Stimulated activated CD4-positive, alpha-beta T cell treated with anti-CD3 and anti-CD28 coated beads, Interleukin-15, amount 100 ng/mL, for 24 hours (primary cell): ENCODE measurements around the gene UVRAG.

ENCODE experiments used
- DNase-seq: peaks from one replicate; pipeline ENCODE4 v3.0.0-alpha.2; 2020

Gene UVRAG

DNA sequence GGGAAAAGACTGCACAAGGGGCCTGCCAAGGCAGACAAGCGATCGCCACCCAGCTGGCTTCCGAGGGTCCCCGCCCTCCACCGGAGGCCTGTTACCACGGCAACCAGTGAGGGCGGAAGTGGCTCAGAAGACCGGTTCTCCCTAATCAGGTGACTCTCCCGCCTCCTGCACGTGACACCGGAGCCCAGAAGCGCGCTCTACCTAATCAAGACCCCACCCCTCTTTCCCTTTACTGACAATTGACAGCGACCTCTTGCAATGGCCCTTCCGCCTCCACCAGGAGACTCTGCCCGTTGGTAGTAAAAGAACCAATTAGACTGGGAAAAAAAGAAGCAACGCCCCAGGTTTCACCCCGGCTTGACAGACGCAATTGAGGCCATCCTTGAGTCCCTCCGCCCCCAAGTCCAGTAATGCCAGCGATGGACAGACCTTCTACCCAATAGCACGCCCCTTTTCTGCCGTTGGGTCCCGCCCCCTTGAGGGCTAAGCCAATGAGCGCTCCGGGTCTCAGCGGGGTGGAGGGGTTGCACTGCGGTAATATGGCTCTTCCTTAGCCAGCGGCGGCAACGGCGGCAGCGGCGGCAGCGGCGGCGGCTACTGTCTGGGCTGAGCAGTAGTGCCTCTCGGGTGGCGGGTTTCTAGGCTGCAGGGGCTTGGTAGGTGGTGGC is at the start of gene UVRAG:
TSS of gene UVRAG (plus strand) at position 534 of the 668 bp plus-strand sequence. CDS start 198 bp downstream, outside the sequence.
- peak; percentile 98 for DNase-seq

DNA sequence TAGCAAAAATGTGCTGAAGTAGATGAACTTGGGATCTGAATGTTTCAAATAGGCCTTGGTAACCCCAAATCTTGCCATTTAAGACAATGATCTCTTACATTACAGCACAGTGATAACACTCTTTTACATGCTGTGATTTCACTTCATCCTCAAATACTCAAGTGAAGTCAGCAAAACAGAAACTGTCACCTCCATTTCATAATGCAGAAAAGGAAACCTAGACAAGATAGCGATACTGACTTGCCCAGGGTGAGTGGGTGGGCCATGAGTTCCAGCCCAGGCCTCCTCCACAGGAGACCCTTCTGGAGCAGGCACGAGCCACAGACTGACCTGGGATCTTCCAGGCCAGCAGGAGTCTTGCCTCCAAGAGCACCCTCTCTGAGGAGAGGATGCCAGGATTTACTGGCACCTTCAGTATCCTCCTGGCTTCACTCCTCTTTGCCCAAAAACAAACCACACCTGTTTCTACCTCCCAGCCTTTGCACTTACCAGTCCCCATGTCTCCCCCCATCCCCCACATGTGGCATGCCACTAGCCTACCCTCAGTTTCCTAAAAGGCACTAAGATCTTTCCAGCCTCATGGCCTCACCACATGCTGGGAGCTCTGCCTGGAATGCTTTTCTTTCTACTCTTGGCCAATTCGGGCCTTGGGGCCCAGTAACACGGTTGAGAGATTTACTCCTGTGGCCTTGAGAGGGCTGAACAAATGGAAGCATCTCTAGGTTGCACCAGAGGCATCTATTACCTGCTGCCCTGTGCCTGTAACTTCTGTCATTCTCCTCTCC is 48.4 kb upstream of the UVRAG start:
- no peak for DNase-seq

DNA sequence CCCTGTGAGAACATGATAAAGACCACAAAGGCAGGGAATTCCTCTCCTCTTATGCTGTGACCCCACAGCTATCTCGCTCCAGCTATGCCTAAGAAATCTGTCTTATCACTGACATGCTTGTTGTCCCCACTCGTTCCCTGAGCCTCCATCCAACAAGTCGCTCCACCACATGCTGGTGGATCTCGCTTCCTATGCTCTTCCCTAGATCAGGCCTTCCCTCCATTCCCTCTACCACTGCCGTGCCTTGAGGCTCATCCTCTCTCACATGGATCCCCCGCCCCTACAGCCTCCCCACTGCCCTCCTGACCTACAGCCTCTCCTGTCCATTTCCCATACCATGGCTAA is 47.8 kb upstream of the UVRAG start:
- DNase-seq = no peak

DNA sequence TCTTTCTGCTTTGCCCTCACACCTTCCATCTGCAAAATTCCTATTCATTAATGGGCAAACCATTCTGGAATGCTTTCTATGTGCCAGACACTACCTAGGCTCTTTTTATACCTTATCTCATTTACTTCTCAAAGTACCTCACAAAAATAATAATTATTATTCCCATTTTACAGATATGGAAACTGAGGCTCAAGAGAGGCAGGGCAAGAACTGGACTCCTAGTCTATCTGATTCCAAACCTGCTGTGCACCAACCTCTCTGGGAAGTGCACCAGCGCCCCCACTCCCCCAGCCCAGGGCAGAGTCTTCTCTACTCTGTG is 47.3 kb upstream of the UVRAG start:
- no peak for DNase-seq

DNA sequence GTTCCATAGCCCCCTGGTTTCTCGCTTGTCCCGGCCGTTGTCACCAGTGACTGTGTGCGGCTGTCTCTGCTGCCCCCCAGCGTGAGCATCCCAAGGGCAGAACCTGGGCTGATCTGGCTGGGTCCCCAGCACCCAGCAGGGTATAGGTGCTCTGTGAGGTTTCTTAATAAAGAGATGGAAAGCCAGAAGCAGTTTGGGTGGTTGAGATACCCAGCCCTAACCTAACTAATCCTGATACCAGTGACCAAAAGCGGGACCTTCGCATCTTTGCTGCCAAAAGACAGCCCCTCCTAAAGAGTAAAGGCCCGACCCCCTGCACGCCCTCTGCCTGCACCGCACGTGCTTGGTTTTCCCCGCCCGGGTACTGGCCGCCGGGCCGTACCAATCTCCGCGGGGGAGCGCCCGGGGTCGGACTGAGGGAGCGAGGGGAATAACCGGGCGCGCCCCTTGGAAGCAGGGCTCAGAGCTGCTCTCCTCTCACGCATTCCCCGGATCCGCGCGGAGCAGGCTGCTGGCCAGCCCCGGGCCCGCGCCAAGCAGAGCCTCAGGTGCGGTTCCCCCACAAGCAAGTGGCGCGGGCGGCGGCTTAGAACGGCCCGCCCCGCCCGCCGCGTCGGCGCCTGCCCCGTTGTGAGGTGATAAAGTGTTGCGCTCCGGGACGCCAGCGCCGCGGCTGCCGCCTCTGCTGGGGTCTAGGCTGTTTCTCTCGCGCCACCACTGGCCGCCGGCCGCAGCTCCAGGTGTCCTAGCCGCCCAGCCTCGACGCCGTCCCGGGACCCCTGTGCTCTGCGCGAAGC is 46.7 kb upstream of the UVRAG start, which contains the start of gene DGAT2:
TSS of gene DGAT2 (plus strand) at position 667 of the 797 bp plus-strand sequence. CDS start 214 bp downstream, outside the sequence.
- DNase-seq = peak; percentile 81

DNA sequence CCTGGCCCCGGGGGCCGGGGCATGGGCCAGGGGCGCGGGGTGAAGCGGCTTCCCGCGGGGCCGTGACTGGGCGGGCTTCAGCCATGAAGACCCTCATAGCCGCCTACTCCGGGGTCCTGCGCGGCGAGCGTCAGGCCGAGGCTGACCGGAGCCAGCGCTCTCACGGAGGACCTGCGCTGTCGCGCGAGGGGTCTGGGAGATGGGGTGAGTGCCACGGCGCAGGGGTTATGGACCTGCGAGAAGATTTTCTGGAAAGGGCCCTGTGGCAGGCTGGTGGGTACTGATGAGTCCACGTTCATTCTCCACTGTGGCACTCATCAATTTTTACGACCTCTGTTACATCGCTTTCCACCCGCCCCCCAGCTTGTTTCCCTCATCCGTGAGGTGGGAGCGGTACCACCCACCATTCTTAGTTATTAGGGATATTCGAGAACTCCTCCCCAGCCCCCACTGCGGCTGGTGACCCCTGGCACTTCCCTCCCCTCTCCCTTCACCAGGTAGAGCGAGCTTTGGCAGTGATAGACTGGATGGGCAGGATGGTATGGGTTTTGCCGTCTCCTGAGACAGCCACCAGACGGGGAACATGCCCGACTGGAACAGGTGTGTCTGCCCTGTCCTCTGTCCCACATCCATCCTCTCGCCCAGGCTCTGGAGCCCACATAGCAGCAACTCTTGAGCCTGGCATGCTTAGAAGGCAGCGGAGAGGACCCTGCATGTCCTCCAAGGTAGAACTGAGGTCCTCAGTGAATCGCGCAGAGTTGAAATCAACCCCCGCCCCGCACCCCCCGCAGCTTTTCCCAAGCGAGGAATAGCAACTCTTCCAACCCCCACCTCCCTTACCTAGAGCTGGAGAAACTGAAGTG is 45.9 kb upstream of the UVRAG start:
- DNase-seq = no peak

DNA sequence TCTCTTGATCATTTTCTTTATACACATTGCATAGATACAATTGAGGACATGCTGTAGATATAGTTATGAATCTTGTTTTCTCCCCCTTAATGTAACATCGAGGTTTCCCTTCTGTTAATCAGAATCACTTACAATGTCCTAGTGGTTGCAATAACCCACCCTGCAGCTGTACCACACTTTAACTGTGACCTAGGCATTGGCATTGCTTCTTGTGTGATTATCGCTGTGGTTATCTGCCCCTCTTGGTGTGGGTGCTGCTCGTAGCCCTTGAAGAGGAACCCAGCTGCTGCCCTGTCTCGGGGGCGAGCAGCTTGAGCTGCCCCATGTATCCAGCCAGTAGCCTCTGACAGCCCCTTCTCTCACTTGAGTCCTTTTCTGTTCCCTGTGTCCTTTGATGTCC is 44.9 kb upstream of the UVRAG start:
- no peak for DNase-seq

DNA sequence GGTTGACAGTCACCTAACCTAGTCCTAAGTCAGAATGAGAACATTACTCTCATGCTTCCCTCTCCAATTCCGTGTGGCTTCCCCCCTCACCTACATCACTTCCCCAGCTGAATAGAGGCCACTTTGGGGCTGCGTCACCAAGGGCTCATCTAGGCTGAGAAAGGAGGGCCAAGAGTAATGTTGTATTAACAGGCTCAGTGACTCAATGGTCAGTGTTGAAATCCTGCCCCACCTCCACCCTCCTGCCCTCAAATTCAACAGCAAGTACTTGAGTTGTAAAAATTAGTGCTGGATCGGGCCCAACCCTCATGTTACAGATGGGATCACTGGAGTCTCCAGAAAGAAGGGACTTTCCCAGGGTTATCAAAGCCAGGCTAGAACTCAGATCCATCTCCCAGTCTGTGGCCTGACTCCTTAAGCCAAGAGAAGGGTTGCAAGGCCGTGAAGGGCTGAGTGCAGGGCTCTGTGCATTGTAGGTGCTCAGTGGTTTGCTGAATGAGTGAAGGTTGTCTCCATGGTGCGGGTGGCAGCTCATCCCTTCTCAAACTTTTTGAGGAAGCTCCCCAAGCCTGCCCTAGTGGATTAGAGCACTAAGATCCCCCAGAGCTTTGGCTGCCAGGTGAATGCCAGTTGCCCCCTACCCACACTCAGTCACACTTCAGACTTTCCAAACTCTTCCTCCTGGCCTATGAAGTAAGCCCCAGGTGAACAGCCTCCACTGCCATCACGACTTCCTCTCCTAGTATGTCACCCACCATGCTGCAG is 43.2 kb upstream of the UVRAG start:
- DNase-seq = no peak

DNA sequence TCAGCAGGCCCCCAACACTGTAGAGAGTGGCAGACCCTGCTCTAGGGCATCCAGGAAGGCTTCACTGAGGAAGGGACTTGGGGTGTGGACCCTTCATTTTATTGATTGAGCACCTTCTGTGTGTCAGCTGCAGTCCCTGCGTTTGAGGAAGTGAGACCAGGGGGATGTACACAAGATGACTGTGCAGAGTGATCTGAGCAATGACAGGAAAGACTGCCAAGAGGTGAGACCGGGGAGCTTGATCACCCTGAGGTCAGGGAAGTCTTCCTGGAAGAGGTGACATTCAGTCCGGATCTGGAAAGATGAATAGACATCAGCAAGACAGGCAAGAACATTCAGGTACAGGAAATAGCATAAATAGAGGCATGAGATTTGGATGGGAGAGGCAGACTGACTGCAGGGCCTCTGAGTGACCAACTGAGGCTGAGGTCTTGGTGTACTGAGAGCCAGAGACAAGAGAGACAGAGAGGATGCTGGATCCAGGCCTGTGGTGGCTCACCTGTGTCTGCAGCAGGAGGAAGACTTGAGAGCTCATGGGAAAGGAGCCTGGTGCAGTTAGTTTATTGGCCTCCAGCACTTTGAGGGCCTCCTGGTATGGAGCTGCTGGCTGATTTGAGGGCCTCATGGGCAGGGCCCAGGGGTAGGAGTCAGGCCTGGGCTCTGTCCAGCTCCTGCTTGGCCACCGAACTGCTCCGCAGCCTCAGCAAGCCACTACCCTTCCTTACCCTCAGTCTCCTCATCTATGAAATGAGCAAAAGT is 41.2 kb upstream of the UVRAG start:
- DNase-seq = no peak

DNA sequence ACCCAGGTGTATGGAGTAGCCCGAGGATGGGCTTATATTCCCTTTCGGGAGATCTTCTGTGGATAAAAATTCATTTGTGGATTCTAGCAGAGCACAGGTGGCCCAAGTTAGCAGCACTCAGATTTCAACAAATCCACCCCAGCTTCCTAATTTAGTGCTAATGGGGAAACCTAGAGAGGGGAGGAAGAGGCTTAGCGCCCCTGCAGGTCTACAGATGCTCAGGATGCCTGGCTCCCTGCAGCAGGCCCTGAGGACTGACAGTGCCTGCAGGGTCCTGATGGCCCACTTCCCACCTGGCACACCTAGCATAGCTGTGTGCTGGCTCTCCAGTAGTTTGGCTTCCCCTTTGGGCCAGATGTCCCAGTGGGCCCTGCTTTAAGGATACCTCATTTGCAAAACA is 40.0 kb upstream of the UVRAG start:
- no peak for DNase-seq

DNA sequence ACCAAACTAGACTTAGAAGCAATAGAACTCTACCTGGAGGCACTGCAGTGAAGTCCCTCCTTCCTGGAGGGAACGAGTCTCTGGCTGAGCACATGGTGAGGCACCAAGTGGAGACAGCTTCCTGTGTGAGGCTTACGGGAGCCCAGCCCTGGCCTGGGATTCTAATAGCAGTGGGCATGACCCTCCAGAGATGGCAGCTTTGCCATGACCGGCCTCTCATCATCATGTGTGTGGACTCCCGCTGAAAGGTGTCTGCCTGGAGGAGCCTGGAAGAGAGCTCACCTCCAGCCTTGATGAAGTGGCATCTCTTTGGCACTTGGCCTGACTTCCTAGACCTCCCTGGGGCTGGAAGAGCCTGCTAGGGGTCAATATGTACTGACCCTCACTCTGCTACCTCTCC is 38.5 kb upstream of the UVRAG start:
- no peak for DNase-seq

DNA sequence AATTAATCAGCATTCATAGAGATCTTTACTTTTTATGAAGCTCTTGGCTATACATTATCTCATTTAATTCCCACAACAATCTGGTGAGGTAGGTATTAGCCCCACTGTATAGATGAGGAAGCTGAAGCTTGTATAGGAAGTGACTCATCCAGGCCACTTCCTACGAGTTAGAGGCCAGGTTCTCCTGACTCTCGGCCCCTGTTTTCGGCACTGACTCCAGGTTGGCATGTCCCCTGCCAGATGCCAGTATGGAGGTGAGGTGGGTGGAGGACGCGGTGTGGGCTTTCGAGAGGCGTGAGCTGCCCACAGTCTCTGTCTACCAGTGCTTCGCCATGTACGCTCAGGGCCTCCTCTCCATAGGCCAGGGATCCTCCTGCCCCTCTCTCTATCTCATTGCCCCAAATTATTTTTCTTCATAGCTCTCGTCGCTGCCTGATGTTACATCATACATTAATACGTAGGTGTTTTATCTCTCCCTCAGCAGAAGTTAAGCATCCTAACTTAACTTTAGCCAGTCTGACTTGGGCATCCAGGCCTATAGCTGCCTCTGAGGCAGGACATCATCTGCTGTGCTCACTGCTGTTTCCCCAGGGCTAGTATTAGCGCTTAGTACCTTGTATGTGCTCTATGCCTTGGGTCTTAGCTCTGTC is 37.4 kb upstream of the UVRAG start:
- no peak for DNase-seq

DNA sequence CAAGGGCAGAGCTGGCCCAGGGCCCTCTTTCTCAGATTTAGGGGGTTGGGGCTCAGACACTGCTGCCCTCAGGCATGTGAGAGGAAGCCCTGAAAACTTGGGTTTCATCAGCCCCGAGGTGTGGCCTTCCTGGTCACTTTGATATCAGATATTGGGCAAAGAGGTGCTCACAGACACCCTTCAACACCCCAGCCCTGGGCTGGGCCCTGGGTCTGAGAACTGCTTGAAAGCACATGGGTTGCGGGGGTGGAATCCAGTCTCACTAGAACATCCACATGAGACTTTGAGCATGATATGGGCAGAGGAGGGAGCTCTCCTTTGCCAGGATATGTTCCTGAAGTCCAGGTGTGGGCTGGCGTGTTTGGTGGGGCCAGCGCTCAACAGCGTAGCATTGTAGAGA is 36.0 kb upstream of the UVRAG start:
- no peak for DNase-seq

DNA sequence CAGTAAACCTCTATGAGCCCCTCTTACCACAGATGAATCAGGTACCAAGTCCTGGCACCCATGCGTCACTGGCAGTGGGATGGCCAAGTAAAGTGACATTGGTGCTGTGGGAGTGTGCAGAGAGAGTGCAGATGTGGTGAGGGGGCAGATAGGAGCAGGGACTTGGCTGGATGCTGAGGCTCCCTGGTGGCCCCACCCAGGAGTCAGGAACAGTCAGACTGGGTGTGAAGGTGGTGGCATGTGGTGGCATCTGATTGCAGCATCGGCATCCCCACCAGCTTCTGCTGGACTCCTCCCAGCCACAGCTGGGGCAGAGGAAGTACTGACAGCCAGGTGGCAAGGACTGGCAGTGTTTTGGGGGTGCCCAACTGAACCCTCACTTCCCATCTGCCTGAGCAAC is 35.0 kb upstream of the UVRAG start:
- DNase-seq = no peak

DNA sequence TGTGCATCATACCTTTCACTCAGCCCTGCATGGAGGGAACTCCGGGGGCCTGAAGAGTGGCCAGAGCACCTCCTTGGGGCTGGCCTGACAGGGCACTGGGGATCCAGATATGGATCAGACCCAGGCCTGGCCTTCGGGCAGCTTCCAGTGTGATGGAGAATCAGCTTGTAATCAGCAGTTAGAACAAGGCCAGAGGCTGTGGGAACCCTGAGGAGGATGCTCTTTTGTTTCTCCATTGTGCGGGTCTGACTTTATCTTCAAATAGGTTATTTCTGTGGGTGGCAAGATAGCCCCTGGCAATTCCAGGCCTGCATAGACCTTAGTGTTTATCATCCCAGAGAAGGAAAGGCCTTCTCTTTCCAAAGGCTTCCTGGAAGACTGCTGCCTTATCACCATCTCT is 34.1 kb upstream of the UVRAG start:
- no peak for DNase-seq

DNA sequence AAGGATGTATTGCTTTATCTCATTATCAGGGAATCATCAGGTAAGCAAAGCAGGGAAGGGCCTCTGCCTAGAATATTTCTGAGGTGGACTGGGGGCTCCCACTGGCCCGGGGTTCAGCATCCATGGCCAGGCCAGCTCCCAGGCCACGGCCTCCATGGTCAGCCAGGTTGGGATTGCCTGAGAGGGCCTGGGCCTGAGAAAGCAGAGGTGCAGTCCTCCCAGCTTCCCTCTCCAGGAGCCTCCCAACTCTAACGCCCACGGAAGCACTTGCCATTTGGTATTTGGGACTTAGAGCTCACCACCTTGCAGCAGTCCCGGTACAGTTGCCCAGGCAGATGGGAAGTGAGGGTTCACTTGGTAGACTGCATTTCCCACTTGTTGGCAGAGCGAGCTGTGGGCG is 33.7 kb upstream of the UVRAG start:
- DNase-seq = no peak

DNA sequence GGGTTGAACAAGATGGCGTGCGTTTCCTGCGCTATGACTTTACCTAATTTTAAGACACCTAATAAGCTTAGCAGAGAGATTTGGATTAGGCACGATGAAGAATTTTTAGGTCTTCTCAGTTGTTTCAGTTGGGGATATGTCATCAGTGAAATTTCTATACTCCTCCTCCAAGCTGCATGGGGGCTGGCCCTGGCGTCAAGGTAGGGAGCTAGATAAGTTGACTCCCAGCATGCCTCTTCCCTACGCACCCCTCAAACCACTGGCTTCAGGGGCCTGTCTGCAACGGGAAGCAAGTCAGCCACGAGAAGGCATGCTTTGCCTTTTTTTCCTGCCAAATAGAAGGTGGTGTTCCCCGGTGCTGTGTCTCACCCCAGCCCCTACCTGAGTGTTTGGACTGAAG is 33.2 kb upstream of the UVRAG start:
- DNase-seq = no peak

DNA sequence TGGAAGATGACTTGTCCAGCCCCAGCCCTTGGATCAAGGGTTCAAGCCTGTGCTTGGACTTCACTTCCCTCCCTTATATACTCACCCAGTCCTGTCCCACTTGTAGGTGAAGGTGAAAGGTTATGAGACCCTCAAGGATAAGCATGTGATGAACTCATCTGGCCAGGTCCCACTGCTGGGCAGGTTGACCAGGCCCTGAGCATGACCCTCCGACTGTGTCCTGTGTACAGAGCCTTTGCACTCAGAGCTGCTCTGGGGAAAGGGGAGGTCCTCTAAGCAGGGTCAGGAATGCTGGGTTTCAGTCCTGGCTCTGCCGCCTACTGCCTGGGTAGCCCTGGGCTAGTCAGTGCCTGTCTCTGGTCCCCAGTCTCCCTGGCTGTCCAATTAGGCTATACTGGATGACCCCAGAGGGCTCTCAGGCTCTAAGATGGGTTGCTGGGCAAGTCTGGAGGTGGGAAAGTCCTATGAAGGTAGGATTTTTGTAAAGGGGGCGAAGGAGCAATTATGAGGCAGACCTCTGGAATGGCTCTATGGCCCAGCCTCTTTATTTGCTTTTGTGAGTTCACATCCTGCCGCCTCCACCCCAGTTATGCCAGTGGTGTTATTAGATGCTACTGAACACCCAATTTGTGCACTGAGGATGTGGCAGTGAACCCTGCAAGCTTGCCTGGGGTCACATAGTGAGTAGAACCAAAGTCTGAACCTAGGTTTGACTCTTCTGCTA is 32.3 kb upstream of the UVRAG start:
- no peak for DNase-seq

DNA sequence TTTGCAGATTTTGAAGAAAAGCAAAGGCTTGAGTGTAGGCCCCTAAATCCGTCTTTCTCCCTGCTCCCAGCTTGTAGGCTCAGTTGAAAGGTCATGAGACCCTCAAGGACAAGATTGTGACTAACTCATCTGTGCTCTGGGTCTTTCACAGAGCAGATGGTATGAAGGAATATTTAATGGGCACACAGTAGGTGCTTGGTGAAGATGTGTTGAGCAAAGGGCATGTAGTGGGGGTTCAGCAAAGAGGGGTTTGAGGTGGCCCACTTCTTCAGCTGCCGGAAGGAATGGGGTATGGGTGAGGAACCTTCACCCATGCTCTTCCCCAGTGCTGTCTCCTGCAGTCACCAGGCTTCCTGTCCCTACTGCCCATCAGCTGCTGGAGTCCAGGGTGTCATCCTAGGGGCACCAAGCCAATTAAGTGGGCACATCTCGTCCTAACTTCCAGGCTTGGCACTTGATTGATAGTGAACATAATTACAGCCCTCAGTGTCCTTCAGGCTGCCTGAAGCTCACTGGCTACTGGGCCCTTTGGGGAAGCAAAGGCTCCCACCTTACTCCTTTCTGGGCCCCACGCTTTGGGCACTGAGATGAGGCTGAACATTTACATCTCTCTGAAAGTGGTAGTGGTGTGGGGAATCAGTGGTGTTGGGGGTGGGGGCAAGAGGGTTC is 31.5 kb upstream of the UVRAG start:
- DNase-seq = no peak

DNA sequence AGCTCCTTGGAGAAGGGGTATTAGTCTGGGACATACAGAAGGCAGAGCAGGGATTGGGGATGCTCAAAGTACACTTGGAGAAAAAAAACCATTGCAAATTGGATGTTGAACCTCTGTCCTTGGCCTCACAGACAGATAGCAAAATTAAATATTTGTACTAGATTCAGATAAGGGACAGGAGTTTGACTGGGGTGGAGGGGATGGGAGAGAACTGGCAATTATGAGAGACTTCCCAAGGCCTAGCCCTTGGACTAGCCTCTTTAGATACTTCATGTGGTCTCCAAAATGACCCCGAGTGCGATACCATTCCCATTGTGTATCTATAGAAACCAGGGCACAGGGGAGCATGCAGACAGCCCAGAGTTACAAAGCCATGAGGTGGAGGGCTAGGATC is 30.9 kb upstream of the UVRAG start:
- no peak for DNase-seq
